ENCODE results near the gene CLPTM1L.

DNA sequence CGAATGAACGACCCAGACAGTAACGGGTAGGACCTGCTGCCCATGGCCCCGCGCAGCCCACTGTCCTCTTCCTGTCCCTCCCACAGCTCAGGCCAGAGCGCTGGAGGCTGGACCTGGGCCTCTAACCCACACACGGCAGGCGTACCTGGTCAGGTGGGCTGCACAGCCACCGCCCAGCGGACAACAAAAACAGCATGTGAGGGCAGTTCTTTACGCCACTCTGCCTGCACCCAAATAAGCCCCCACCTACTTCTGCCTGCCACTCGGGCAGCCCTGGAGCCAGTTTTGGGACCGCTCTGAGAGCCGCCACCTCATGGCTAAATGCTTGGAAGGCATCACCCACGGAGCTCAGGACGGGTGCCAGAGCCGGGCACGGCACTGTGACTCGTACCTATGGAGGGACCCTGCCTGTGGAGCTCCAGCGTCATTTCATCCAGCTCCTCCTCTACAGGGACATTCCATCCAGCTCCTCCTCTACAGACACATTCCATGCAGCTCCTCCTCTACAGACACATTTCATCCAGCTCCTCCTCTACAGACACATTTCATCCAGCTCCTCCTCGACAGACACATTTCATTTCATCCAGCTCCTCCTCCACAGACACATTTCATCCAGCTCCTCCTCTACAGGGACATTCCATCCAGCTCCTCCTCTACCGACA is 18.9 kb downstream of the CLPTM1L start:
- TF ChIP-seq RFX5 (IDR thresholded peaks at IDR 0.05) (no peak), POLR2A (IDR thresholded peaks at IDR 0.05; ENCODE audit: low read length) (no peak), JUNB (IDR thresholded peaks at IDR 0.05) (no peak), PHF8 (IDR thresholded peaks at IDR 0.05; ENCODE audit: borderline replicate concordance, low read depth) (no peak), EP300 (IDR thresholded peaks at IDR 0.05) (no peak), ESRRA (IDR thresholded peaks at IDR 0.05; ENCODE audit: borderline replicate concordance, low read length) (no peak), HOXA7 (CRISPR knock-in tag; IDR thresholded peaks at IDR 0.05) (no peak), NPAS2 (CRISPR knock-in tag; IDR thresholded peaks at IDR 0.05; ENCODE audit: borderline replicate concordance) (no peak), NR3C1 (IDR thresholded peaks at IDR 0.05) (no peak), MAZ (IDR thresholded peaks at IDR 0.05; ENCODE audit: borderline replicate concordance, low read depth, low read length) (no peak), FOSB (CRISPR knock-in tag; IDR thresholded peaks at IDR 0.05) (no peak)
- TF ChIP-seq, protein P1, sequence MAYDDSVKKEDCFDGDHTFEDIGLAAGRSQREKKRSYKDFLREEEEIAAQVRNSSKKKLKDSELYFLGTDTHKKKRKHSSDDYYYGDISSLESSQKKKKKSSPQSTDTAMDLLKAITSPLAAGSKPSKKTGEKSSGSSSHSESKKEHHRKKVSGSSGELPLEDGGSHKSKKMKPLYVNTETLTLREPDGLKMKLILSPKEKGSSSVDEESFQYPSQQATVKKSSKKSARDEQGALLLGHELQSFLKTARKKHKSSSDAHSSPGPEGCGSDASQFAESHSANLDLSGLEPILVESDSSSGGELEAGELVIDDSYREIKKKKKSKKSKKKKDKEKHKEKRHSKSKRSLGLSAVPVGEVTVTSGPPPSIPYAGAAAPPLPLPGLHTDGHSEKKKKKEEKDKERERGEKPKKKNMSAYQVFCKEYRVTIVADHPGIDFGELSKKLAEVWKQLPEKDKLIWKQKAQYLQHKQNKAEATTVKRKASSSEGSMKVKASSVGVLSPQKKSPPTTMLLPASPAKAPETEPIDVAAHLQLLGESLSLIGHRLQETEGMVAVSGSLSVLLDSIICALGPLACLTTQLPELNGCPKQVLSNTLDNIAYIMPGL (CRISPR knock-in tag; IDR thresholded peaks at IDR 0.05; ENCODE audit: borderline replicate concordance) = no peak
- TF ChIP-seq, protein P2, sequence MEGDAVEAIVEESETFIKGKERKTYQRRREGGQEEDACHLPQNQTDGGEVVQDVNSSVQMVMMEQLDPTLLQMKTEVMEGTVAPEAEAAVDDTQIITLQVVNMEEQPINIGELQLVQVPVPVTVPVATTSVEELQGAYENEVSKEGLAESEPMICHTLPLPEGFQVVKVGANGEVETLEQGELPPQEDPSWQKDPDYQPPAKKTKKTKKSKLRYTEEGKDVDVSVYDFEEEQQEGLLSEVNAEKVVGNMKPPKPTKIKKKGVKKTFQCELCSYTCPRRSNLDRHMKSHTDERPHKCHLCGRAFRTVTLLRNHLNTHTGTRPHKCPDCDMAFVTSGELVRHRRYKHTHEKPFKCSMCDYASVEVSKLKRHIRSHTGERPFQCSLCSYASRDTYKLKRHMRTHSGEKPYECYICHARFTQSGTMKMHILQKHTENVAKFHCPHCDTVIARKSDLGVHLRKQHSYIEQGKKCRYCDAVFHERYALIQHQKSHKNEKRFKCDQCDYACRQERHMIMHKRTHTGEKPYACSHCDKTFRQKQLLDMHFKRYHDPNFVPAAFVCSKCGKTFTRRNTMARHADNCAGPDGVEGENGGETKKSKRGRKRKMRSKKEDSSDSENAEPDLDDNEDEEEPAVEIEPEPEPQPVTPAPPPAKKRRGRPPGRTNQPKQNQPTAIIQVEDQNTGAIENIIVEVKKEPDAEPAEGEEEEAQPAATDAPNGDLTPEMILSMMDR (IDR thresholded peaks at IDR 0.05) = no peak
- TF ChIP-seq, protein P3, sequence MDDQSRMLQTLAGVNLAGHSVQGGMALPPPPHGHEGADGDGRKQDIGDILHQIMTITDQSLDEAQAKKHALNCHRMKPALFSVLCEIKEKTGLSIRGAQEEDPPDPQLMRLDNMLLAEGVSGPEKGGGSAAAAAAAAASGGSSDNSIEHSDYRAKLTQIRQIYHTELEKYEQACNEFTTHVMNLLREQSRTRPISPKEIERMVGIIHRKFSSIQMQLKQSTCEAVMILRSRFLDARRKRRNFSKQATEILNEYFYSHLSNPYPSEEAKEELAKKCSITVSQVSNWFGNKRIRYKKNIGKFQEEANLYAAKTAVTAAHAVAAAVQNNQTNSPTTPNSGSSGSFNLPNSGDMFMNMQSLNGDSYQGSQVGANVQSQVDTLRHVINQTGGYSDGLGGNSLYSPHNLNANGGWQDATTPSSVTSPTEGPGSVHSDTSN (IDR thresholded peaks at IDR 0.05) = no peak
